Measurements from ENCODE around the gene SHB. TPM values are rescaled to one million over a fixed set of nuclear protein-coding genes. Genes with fewer than 3 reads are reported as not detected.

The SHB gene
- total and polyA plus RNA-seq, 2 donors (not counting 1 experiment from before 2014, with no cell fraction given), result 9.9 to 13.9 TPM

DNA sequence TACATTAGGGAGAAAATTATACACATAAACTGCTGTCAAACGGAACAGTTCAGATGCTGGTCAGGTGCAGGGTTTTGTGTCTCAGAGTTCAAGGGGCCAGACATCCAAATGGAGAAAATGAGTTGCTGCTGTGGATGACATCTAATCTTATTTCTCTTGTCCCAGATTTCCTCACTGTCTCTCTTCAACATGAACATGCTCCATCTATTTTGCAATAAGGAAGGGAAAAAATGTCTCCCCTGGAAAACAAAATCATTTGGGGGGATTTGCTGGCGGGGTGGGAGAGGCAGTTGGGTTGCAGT lies 51.2 kb downstream of the SHB start:
- Histone ChIP-seq H3K27me3 (ENCODE audit: control insufficient read depth, insufficient read depth, low read length) (no peaks in the 10 kb centered on the region), H3K4me3 (replicated peaks in 1 of 4; ENCODE audit: control extremely low read depth in 1 of 4, insufficient read depth in 1 of 4, low read depth in 3 of 4, low read length in 4 of 4) (no peak overlapping the region), H3K4me2 (ENCODE audit: extremely low read depth, insufficient read depth, low read length) (no peak overlapping the region), H4K20me1 (ENCODE audit: control insufficient read depth, extremely low read depth, insufficient read depth, low read length) (no peaks in the 10 kb centered on the region), H3K9me3 (ENCODE audit: control insufficient read depth, insufficient read depth, low read depth, low read length) (no peaks in the 10 kb centered on the region), H3K9ac (ENCODE audit: insufficient read depth, low read length) (no peak overlapping the region), H2AFZ (ENCODE audit: low read length) (no peak overlapping the region), H3K79me2 (ENCODE audit: control insufficient read depth, insufficient read depth, low read length) (peaks cover 35% of the 10 kb centered on the region), H3K4me1 (ENCODE audit: control insufficient read depth, extremely low read depth, insufficient read depth, low read length) (peaks cover 17% of the 10 kb centered on the region), H3K36me3 (ENCODE audit: control insufficient read depth, insufficient read depth, low read length) (peaks cover 2% of the 10 kb centered on the region), H3K27ac (ENCODE audit: insufficient read depth, low read length) (no peak overlapping the region)
- TF ChIP-seq, protein P1, sequence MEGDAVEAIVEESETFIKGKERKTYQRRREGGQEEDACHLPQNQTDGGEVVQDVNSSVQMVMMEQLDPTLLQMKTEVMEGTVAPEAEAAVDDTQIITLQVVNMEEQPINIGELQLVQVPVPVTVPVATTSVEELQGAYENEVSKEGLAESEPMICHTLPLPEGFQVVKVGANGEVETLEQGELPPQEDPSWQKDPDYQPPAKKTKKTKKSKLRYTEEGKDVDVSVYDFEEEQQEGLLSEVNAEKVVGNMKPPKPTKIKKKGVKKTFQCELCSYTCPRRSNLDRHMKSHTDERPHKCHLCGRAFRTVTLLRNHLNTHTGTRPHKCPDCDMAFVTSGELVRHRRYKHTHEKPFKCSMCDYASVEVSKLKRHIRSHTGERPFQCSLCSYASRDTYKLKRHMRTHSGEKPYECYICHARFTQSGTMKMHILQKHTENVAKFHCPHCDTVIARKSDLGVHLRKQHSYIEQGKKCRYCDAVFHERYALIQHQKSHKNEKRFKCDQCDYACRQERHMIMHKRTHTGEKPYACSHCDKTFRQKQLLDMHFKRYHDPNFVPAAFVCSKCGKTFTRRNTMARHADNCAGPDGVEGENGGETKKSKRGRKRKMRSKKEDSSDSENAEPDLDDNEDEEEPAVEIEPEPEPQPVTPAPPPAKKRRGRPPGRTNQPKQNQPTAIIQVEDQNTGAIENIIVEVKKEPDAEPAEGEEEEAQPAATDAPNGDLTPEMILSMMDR (conservative IDR thresholded peaks at IDR 0.05 in 1 of 2, IDR thresholded peaks at IDR 0.05 in 1 of 2; ENCODE audit: low read depth in 1 of 2, low read length in 2 of 2), result no peak
- TF ChIP-seq EZH2 (IDR thresholded peaks at IDR 0.05; ENCODE audit: low read length, missing control alignments), result no peak
- DNase-seq (ENCODE audit: low read depth in 2 of 2), result no peak

GRCh38 chr9:38017149-38017884 lies 51.7 kb downstream of the SHB start:
- Histone ChIP-seq H3K4me1 (ENCODE audit: control insufficient read depth, extremely low read depth, insufficient read depth, low read length) (peaks cover 16% of the 10 kb centered on the region), H3K4me2 (ENCODE audit: extremely low read depth, insufficient read depth, low read length) (peak overlapping the region; percentile 39), H3K27ac (ENCODE audit: insufficient read depth, low read length) (peak overlapping the region; percentile 54), H4K20me1 (ENCODE audit: control insufficient read depth, extremely low read depth, insufficient read depth, low read length) (no peaks in the 10 kb centered on the region), H3K79me2 (ENCODE audit: control insufficient read depth, insufficient read depth, low read length) (peaks cover 34% of the 10 kb centered on the region), H3K9me3 (ENCODE audit: control insufficient read depth, insufficient read depth, low read depth, low read length) (no peaks in the 10 kb centered on the region), H2AFZ (ENCODE audit: low read length) (no peak overlapping the region), H3K36me3 (ENCODE audit: control insufficient read depth, insufficient read depth, low read length) (peaks cover 2% of the 10 kb centered on the region), H3K4me3 (replicated peaks in 1 of 4; ENCODE audit: control extremely low read depth in 1 of 4, insufficient read depth in 1 of 4, low read depth in 3 of 4, low read length in 4 of 4) (no peak overlapping the region), H3K27me3 (ENCODE audit: control insufficient read depth, insufficient read depth, low read length) (no peaks in the 10 kb centered on the region), H3K9ac (ENCODE audit: insufficient read depth, low read length) (no peak overlapping the region)
- no peak for TF ChIP-seq EZH2 (IDR thresholded peaks at IDR 0.05; ENCODE audit: low read length, missing control alignments)
- TF ChIP-seq, protein P1 (conservative IDR thresholded peaks at IDR 0.05 in 1 of 2, IDR thresholded peaks at IDR 0.05 in 1 of 2; ENCODE audit: low read depth in 1 of 2, low read length in 2 of 2), result no peak
- DNase-seq (ENCODE audit: low read depth in 2 of 2), result peak in 1 of 2 donors; percentile 94

DNA sequence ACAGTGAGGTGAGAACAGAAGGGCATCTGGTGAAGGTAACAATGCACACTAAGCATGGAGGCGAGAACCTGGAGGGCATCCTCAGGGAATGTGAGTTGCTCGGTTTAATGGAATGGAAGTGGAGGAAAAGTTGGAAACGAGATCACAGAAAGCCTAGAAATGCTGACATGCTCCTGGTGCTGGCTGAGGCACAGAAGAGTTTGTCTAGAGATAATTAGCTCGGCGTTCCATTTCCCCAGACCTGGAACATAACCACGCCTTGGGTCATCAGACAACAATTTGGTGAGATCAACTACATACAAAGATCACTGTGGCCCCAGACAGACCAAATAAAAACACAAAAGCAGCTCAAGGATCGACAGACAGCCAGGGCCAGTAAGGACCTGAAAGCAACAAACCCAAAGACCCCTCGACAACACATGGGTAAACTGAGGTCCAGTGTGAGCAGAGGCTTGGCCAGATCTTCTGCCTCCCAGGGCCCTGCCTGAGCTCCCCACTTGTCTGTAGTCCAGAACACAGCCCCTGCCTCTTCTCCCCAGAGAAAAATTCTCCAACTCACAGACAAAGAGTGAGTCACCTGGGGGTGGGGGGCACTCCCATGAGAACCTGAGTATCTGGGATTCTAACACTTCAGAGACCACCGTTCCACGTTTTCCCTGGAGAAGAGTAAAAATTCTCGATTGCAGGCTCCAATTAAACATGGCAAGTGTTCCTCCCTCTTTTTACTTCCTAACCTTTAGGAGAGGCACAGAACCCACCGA lies 52.5 kb downstream of the SHB start:
- Histone ChIP-seq H3K79me2 (ENCODE audit: control insufficient read depth, insufficient read depth, low read length) (peaks cover 36% of the 10 kb centered on the region), H3K4me3 (replicated peaks in 1 of 4; ENCODE audit: control extremely low read depth in 1 of 4, insufficient read depth in 1 of 4, low read depth in 3 of 4, low read length in 4 of 4) (no peak overlapping the region), H3K9ac (ENCODE audit: insufficient read depth, low read length) (no peak overlapping the region), H3K4me2 (ENCODE audit: extremely low read depth, insufficient read depth, low read length) (peak overlapping the region; percentile 39), H3K27me3 (ENCODE audit: control insufficient read depth, insufficient read depth, low read length) (no peaks in the 10 kb centered on the region), H4K20me1 (ENCODE audit: control insufficient read depth, extremely low read depth, insufficient read depth, low read length) (no peaks in the 10 kb centered on the region), H3K36me3 (ENCODE audit: control insufficient read depth, insufficient read depth, low read length) (peaks cover 4% of the 10 kb centered on the region), H3K4me1 (ENCODE audit: control insufficient read depth, extremely low read depth, insufficient read depth, low read length) (peaks cover 16% of the 10 kb centered on the region), H3K9me3 (ENCODE audit: control insufficient read depth, insufficient read depth, low read depth, low read length) (no peaks in the 10 kb centered on the region), H3K27ac (ENCODE audit: insufficient read depth, low read length) (peak overlapping the region; percentile 54), H2AFZ (ENCODE audit: low read length) (no peak overlapping the region)
- DNase-seq (ENCODE audit: low read depth in 2 of 2), result peak in 1 of 2 donors; percentile 93
- TF ChIP-seq, protein P1 (conservative IDR thresholded peaks at IDR 0.05 in 1 of 2, IDR thresholded peaks at IDR 0.05 in 1 of 2; ENCODE audit: low read depth in 1 of 2, low read length in 2 of 2), result no peak
- no peak for TF ChIP-seq EZH2 (IDR thresholded peaks at IDR 0.05; ENCODE audit: low read length, missing control alignments)
